ENCODE measurements around the gene SMPD3. TPM values are rescaled to one million over a fixed set of nuclear protein-coding genes. Genes with fewer than 3 reads are reported as not detected.
A peak's percentile ranks its signal among the peaks of the same experiment; 100 is the strongest.

The SMPD3 gene
- total and polyA plus RNA-seq, 9 of the 15 experiments (the other 6 are each of a cell fraction or from before 2014, with no cell fraction given), result 0.03 to 1.2 (median 0.18) TPM

GRCh38 chr16:68310774-68311511 lies 137.4 kb downstream of the SMPD3 start, which contains the start of the genes PRMT7 and SLC7A6OS (continued):
- TF ChIP-seq CHAMP1 (IDR thresholded peaks at IDR 0.05), result no peak; the same call in 1 of the 2 replicates
- no peak for TF ChIP-seq SMARCA5 (IDR thresholded peaks at IDR 0.05)
- TF ChIP-seq ZBTB12 (CRISPR knock-in tag; IDR thresholded peaks at IDR 0.05), result no peak
- TF ChIP-seq ZNF699 (CRISPR knock-in tag; IDR thresholded peaks at IDR 0.05; ENCODE audit: insufficient replicate concordance), result no peak
- no peak for TF ChIP-seq FOXP4 (CRISPR knock-in tag; IDR thresholded peaks at IDR 0.05; ENCODE audit: borderline replicate concordance)
- no peak for TF ChIP-seq BRF1 (IDR thresholded peaks at IDR 0.05; ENCODE audit: borderline replicate concordance, extremely low read depth, insufficient read length)
- peak; percentile 84; the same call in 1 of the 2 replicates for TF ChIP-seq ZNF431 (CRISPR knock-in tag; IDR thresholded peaks at IDR 0.05)
- no peak; the same call in 1 of the 2 replicates for TF ChIP-seq ZBTB9 (CRISPR knock-in tag; IDR thresholded peaks at IDR 0.05)
- TF ChIP-seq RAD21 (CRISPR knock-in tag; conservative IDR thresholded peaks at IDR 0.05 in 1 of 2, IDR thresholded peaks at IDR 0.05 in 1 of 2), result no peak; a peak in 1 of 4 replicates
- peak; percentile 90 for TF ChIP-seq TFAP4 (CRISPR knock-in tag; IDR thresholded peaks at IDR 0.05; ENCODE audit: borderline replicate concordance)
- no peak for TF ChIP-seq NCOA2 (IDR thresholded peaks at IDR 0.05; ENCODE audit: partially characterized antibody in 2 of 2)
- no peak for TF ChIP-seq ASH1L (IDR thresholded peaks at IDR 0.05; ENCODE audit: borderline replicate concordance, low read depth, partially characterized antibody)
- TF ChIP-seq ZNF655 (CRISPR knock-in tag; IDR thresholded peaks at IDR 0.05), result no peak
- TF ChIP-seq EHMT2 (IDR thresholded peaks at IDR 0.05), result no peak
- TF ChIP-seq MCM3 (IDR thresholded peaks at IDR 0.05), result no peak
